HepG2 (cell line): ENCODE measurements around the gene RSF1. TPM values are rescaled to one million over a fixed set of nuclear protein-coding genes. Genes with fewer than 3 reads are reported as not detected.
A peak's percentile ranks its signal among the peaks of the same experiment; 100 is the strongest.

Experiments used
- ATF7-NPFF ChIP-seq: sonication (generic); formaldehyde crosslinking; IDR thresholded peaks from 2 replicates; pipeline ENCODE4 v1.8.1; 2023; ENCODE audit warnings: mild to moderate bottlenecking, low read depth, missing genetic modification reagents, moderate library complexity
- BATF2 ChIP-seq: sonication (generic); formaldehyde crosslinking; IDR thresholded peaks from 2 replicates; pipeline ENCODE4 v1.8.0; 2022; ENCODE audit warnings: mild to moderate bottlenecking, missing genetic modification reagents, moderate library complexity
- E2F1 ChIP-seq: sonication (generic); formaldehyde crosslinking; IDR thresholded peaks from 2 replicates; pipeline ENCODE4 v1.5.0; 2020; ENCODE audit warnings: missing genetic modification reagents
- ERF ChIP-seq: IDR thresholded peaks from 2 replicates; pipeline ENCODE4 v1.6.1; 2018; ENCODE audit warnings: missing biosample characterization, missing genetic modification reagents
- FOXK1 ChIP-seq: sonication (generic); formaldehyde crosslinking; IDR thresholded peaks from 2 replicates; pipeline ENCODE4 v1.4.0; 2020; ENCODE audit warnings: low read depth, missing genetic modification reagents, borderline replicate concordance
- ISL2 ChIP-seq: sonication (generic); formaldehyde crosslinking; IDR thresholded peaks from 2 replicates; pipeline ENCODE4 v1.5.0; 2020; ENCODE audit warnings: missing genetic modification reagents
- MLX ChIP-seq: IDR thresholded peaks from 2 replicates; pipeline ENCODE4 v1.6.1; 2016
- PREB ChIP-seq: sonication (generic); formaldehyde crosslinking; IDR thresholded peaks from 2 replicates; pipeline ENCODE4 v1.4.0; 2020; ENCODE audit warnings: missing genetic modification reagents
- RBM22 ChIP-seq: fragments of 200-400 bp; formaldehyde crosslinking; optimal IDR thresholded peaks from 2 replicates; pipeline ENCODE3; 2017; ENCODE audit warnings: mild to moderate bottlenecking, low read length, moderate library complexity
- RFX5 ChIP-seq: IDR thresholded peaks from 2 replicates; pipeline ENCODE4 v1.6.1; 2011; ENCODE audit warnings: low read depth, low read length, improper control_type of control experiment
- SP2 ChIP-seq: sonication (generic); formaldehyde crosslinking; IDR thresholded peaks from 2 replicates; pipeline ENCODE4 v1.5.1; 2020; ENCODE audit warnings: mild to moderate bottlenecking, missing genetic modification reagents
- TFDP2 ChIP-seq: sonication (generic); formaldehyde crosslinking; IDR thresholded peaks from 2 replicates; pipeline ENCODE4 v1.4.0; 2020; ENCODE audit warnings: missing genetic modification reagents
- ZFP36 ChIP-seq: fragments of 150-350 bp; IDR thresholded peaks from 2 replicates; pipeline ENCODE4 v1.6.1; 2018; ENCODE audit warnings: borderline replicate concordance, low read length, low read depth; ENCODE audit not compliant: partially characterized antibody
- ZNF17 ChIP-seq: sonication (generic); formaldehyde crosslinking; IDR thresholded peaks from 2 replicates; pipeline ENCODE4 v1.5.0; 2020; ENCODE audit warnings: mild to moderate bottlenecking, missing genetic modification reagents
- ZNF224 ChIP-seq: sonication (generic); formaldehyde crosslinking; IDR thresholded peaks from 2 replicates; pipeline ENCODE4 v1.5.0; 2020; ENCODE audit warnings: mild to moderate bottlenecking, missing genetic modification reagents
- ZNF3 ChIP-seq: IDR thresholded peaks from 2 replicates; pipeline ENCODE4 v1.7.0; 2017; ENCODE audit warnings: inconsistent platforms
- ZNF510 ChIP-seq: sonication (generic); formaldehyde crosslinking; IDR thresholded peaks from 2 replicates; pipeline ENCODE4 v1.4.0; 2020; ENCODE audit warnings: low read depth, mild to moderate bottlenecking, missing genetic modification reagents
- ZNF556 ChIP-seq: sonication (generic); formaldehyde crosslinking; IDR thresholded peaks from 2 replicates; pipeline ENCODE4 v1.4.0; 2020; ENCODE audit warnings: mild to moderate bottlenecking, missing genetic modification reagents, borderline replicate concordance
- ZNF557 ChIP-seq: sonication (generic); formaldehyde crosslinking; IDR thresholded peaks from 2 replicates; pipeline ENCODE4 v1.4.0; 2020; ENCODE audit warnings: missing genetic modification reagents
- ZNF558 ChIP-seq: sonication (generic); formaldehyde crosslinking; IDR thresholded peaks from 2 replicates; pipeline ENCODE4 v1.9.0; 2022; ENCODE audit warnings: mild to moderate bottlenecking, missing genetic modification reagents, borderline replicate concordance
- ZNF598 ChIP-seq: sonication (generic); formaldehyde crosslinking; IDR thresholded peaks from 2 replicates; pipeline ENCODE4 v1.5.1; 2020; ENCODE audit warnings: mild to moderate bottlenecking, missing genetic modification reagents, borderline replicate concordance
- ZNF83 ChIP-seq: sonication (generic); formaldehyde crosslinking; IDR thresholded peaks from 2 replicates; pipeline ENCODE4 v1.4.0; 2020; ENCODE audit warnings: missing genetic modification reagents, mild to moderate bottlenecking, borderline replicate concordance
- ZNF879 ChIP-seq: sonication (generic); formaldehyde crosslinking; IDR thresholded peaks from 2 replicates; pipeline ENCODE4 v1.8.1; 2023; ENCODE audit warnings: missing genetic modification reagents
- polyA plus RNA-seq, 8 experiments: library from polyadenylated mRNA; depleted of rRNA in 3 of 8; stranded (reverse) in 7 of 8; unstranded in 1 of 8; fragments of >200 nt; fragmentation: Illumina TruSeq in 4 of 8; extraction: Trizol in 4 of 8; gene quantifications; 2 replicates each; pipeline versions ENCODE4 v1.2.1 to v1.2.3, GENCODE V29; 2011 to 2016; ENCODE audit warnings: low read depth in 4 of 8, missing spikeins in 1 of 8, mixed read lengths in 1 of 8; ENCODE audit not compliant: insufficient read depth in 1 of 8
- total RNA-seq, 5 experiments: library from RNA; depleted of rRNA; stranded (reverse); fragments of >200 nt; fragmentation: Illumina TruSeq; extraction: Trizol; gene quantifications; 2 replicates each; pipeline ENCODE4 v1.2.3, GENCODE V29; 2016; ENCODE audit warnings: low read depth in 1 of 5

Gene RSF1
- total and polyA plus RNA-seq, 2 of the 13 experiments (the other 11 are each of a cell fraction or from before 2014, with no cell fraction given) = 15.5 to 33.1 TPM

- TF ChIP-seq MLX (no peak), ZNF556 (CRISPR knock-in tag) (no peak), PREB (CRISPR knock-in tag) (no peak), TFDP2 (CRISPR knock-in tag) (peak; percentile 67), SP2 (peak; percentile 78), ZNF879 (CRISPR knock-in tag) (0 out of 2 replicates have a peak, but pooled peaks have one; percentile 16), ZNF510 (CRISPR knock-in tag) (no peak), ZNF83 (CRISPR knock-in tag) (no peak), ZNF17 (CRISPR knock-in tag) (no peak), ZNF598 (CRISPR knock-in tag) (0 out of 2 replicates have a peak, but pooled peaks have one; percentile 1), ERF (CRISPR knock-in tag) (peak; percentile 54), ATF7-NPFF (no peak), E2F1 (no peak; the same call in 1 of the 2 replicates), ZFP36 (no peak), FOXK1 (CRISPR knock-in tag) (peak; percentile 82; the same call in 1 of the 2 replicates), ZNF3 (no peak), ZNF224 (CRISPR knock-in tag) (peak; percentile 73; the same call in 1 of the 2 replicates), ZNF558 (CRISPR knock-in tag) (0 out of 2 replicates have a peak, but pooled peaks have one; percentile 50), BATF2 (no peak), ZNF557 (CRISPR knock-in tag) (no peak), ISL2 (CRISPR knock-in tag) (peak; percentile 16; the same call in 1 of the 2 replicates), RFX5 (no peak), RBM22 (no peak)
Measured at GRCh38 chr11:77820565-77821348, at the start of gene RSF1, which contains the start of gene AAMDC (continued).
